H1 (cell line): ENCODE results near the gene FBXL14. TPM values are rescaled to one million over a fixed set of nuclear protein-coding genes. Genes with fewer than 3 reads are reported as not detected.

Experiments used
- CTCF ChIA-PET: fragments of 300-600 bp; sonication (Branson Sonifier 250); formaldehyde crosslinking; loops from one replicate; lab custom pipeline; 2021; ENCODE audit not compliant: partially characterized antibody; lab: Charles Lee
- POLR2A ChIA-PET: fragments of 300-600 bp; sonication (Branson Sonifier 250); formaldehyde crosslinking; loops from one replicate; lab custom pipeline; 2021; ENCODE audit warnings: inconsistent platforms; ENCODE audit not compliant: partially characterized antibody; lab: Charles Lee
- DNase-seq, 2 experiments: peaks; one replicate each; pipeline versions ENCODE4 v3.0.0 to v3.0.0-alpha.2; 2010 to 2022; ENCODE audit warnings: low spot score in 2 of 2, low read depth in 1 of 2, mixed read lengths in 1 of 2
- FAIRE-seq: peaks from 2 replicates; lab custom pipeline; 2011; peaks lifted over from hg19 to GRCh38; lab: Jason Lieb, UNC
- H2AFZ ChIP-seq: 2 replicates; pipeline ENCODE4 v1.8.1; 2012; ENCODE audit warnings: low read length, inconsistent platforms
- H2AK5ac ChIP-seq: 2 replicates; pipeline ENCODE4 v1.6.1; 2013; ENCODE audit warnings: low read depth, low read length
- H2BK120ac ChIP-seq: replicated peaks from 2 replicates; pipeline ENCODE3; 2013; ENCODE audit warnings: low read depth, low read length, inconsistent platforms
- H2BK12ac ChIP-seq: 2 replicates; pipeline ENCODE4 v1.6.1; 2013; ENCODE audit warnings: low read depth, low read length
- H2BK15ac ChIP-seq: 2 replicates; pipeline ENCODE4 v1.6.1; 2013; ENCODE audit warnings: low read length
- H2BK20ac ChIP-seq: 2 replicates; pipeline ENCODE4 v1.6.1; 2013; ENCODE audit warnings: low read length
- H2BK5ac ChIP-seq: 2 replicates; pipeline ENCODE4 v1.6.1; 2013; ENCODE audit warnings: low read depth, low read length
- H3K14ac ChIP-seq: 2 replicates; pipeline ENCODE4 v1.6.1; 2013; ENCODE audit warnings: inconsistent platforms; ENCODE audit not compliant: insufficient read length
- H3K18ac ChIP-seq: 2 replicates; pipeline ENCODE4 v1.6.1; 2013; ENCODE audit warnings: low read length; ENCODE audit errors: extremely low read depth
- H3K23ac ChIP-seq: 2 replicates; pipeline ENCODE4 v1.6.1; 2013; ENCODE audit warnings: inconsistent platforms; ENCODE audit not compliant: insufficient read length
- H3K23me2 ChIP-seq: 2 replicates; pipeline ENCODE4 v1.6.1; 2013; ENCODE audit warnings: low read depth, low read length
- H3K27ac ChIP-seq: 2 replicates; pipeline ENCODE4 v1.6.1; 2011; ENCODE audit warnings: low read depth, low read length, inconsistent platforms
- H3K27me3 ChIP-seq, 4 experiments: replicated peaks in 1 of 4; 1 replicate in 1 of 4; 2 replicates in 3 of 4; pipeline versions ENCODE4 v1.6.1 to v1.8.1; 2011 to 2013; ENCODE audit warnings: low read length in 3 of 4, mild to moderate bottlenecking in 3 of 4, inconsistent platforms in 2 of 4, mixed read lengths in 2 of 4, moderate library complexity in 1 of 4; ENCODE audit not compliant: control insufficient read depth in 3 of 4, insufficient read depth in 3 of 4; ENCODE audit errors: extremely low read depth in 1 of 4
- H3K36me3 ChIP-seq, 4 experiments: 2 replicates each; pipeline versions ENCODE4 v1.6.1 to v1.8.1; 2011 to 2013; ENCODE audit warnings: mild to moderate bottlenecking in 4 of 4, low read length in 3 of 4, moderate library complexity in 2 of 4, control low read depth in 1 of 4, inconsistent platforms in 1 of 4; ENCODE audit not compliant: insufficient read depth in 4 of 4, control insufficient read depth in 2 of 4
- H3K4ac ChIP-seq: replicated peaks from 2 replicates; pipeline ENCODE3; 2013; ENCODE audit warnings: low read length, low read depth, mixed read lengths, inconsistent platforms; ENCODE audit not compliant: insufficient read length
- H3K4me1 ChIP-seq, 4 experiments: replicated peaks in 1 of 4; 1 replicate in 1 of 4; 2 replicates in 3 of 4; pipeline versions ENCODE4 v1.6.1 to v1.8.1; 2011 to 2013; ENCODE audit warnings: low read length in 3 of 4, inconsistent platforms in 2 of 4, mixed read lengths in 1 of 4; ENCODE audit not compliant: insufficient read depth in 4 of 4, control insufficient read depth in 3 of 4
- H3K4me2 ChIP-seq, 2 experiments: 2 replicates each; pipeline versions ENCODE4 v1.6.1 to v1.8.1; 2011 to 2013; ENCODE audit warnings: low read depth in 2 of 2, low read length in 2 of 2, control low read depth in 1 of 2, inconsistent platforms in 1 of 2, mild to moderate bottlenecking in 1 of 2; ENCODE audit not compliant: insufficient read depth in 1 of 2
- H3K4me3 ChIP-seq, 4 experiments: fragments of 200-600, 300-600 bp in 1 of 4; sonication (generic), shearing (Covaris generic), sonication (Bioruptor Twin) in 1 of 4; 2 replicates each; pipeline versions ENCODE4 v1.5.1 to v1.8.1; 2011 to 2016; ENCODE audit warnings: low read length in 4 of 4, low read depth in 3 of 4, control low read depth in 2 of 4, inconsistent platforms in 2 of 4, mild to moderate bottlenecking in 2 of 4, mixed read lengths in 1 of 4, moderate library complexity in 1 of 4; ENCODE audit not compliant: insufficient read depth in 2 of 4; ENCODE audit errors: extremely low read depth in 1 of 4
- H3K56ac ChIP-seq: replicated peaks from 2 replicates; pipeline ENCODE3; 2013; ENCODE audit warnings: low read depth, mild to moderate bottlenecking, mixed read lengths, low read length, inconsistent platforms; ENCODE audit not compliant: insufficient read length
- H3K79me1 ChIP-seq: 2 replicates; pipeline ENCODE4 v1.6.1; 2013; ENCODE audit warnings: low read depth, low read length, control low read depth
- H3K79me2 ChIP-seq, 2 experiments: 2 replicates each; pipeline versions ENCODE4 v1.6.1 to v1.8.1; 2012 to 2013; ENCODE audit warnings: low read length in 2 of 2, mild to moderate bottlenecking in 2 of 2, inconsistent platforms in 1 of 2; ENCODE audit not compliant: insufficient read depth in 2 of 2, control insufficient read depth in 1 of 2
- H3K9ac ChIP-seq, 4 experiments: replicated peaks in 1 of 4; 1 replicate in 1 of 4; 2 replicates in 3 of 4; pipeline versions ENCODE4 v1.6.1 to v1.8.1; 2011 to 2013; ENCODE audit warnings: low read depth in 3 of 4, low read length in 3 of 4, control low read depth in 2 of 4, mild to moderate bottlenecking in 2 of 4, moderate library complexity in 2 of 4, inconsistent platforms in 1 of 4; ENCODE audit errors: extremely low read depth in 1 of 4
- H3K9me3 ChIP-seq, 2 experiments: 2 replicates each; pipeline versions ENCODE4 v1.6.1 to v1.8.1; 2012 to 2013; ENCODE audit warnings: mild to moderate bottlenecking in 2 of 2, moderate library complexity in 2 of 2, control low read depth in 1 of 2, inconsistent platforms in 1 of 2, low read depth in 1 of 2, low read length in 1 of 2, mixed read lengths in 1 of 2; ENCODE audit not compliant: insufficient read depth in 2 of 2
- H4K20me1 ChIP-seq, 2 experiments: replicated peaks in 1 of 2; 2 replicates each; pipeline versions ENCODE3 to v1.8.1; 2011 to 2013; ENCODE audit warnings: inconsistent platforms in 2 of 2, low read length in 2 of 2, mild to moderate bottlenecking in 1 of 2; ENCODE audit not compliant: insufficient read depth in 2 of 2, control insufficient read depth in 1 of 2
- H4K5ac ChIP-seq: 2 replicates; pipeline ENCODE4 v1.6.1; 2013; ENCODE audit warnings: low read length, low read depth, mixed read lengths, inconsistent platforms; ENCODE audit not compliant: insufficient read length
- H4K8ac ChIP-seq: 2 replicates; pipeline ENCODE4 v1.8.0; 2013; ENCODE audit warnings: mild to moderate bottlenecking, moderate library complexity, low read length, inconsistent platforms; ENCODE audit not compliant: insufficient read depth; ENCODE audit errors: extremely low read depth
- H4K91ac ChIP-seq: replicated peaks from 2 replicates; pipeline ENCODE3; 2013; ENCODE audit warnings: low read length, mixed read lengths, inconsistent platforms; ENCODE audit not compliant: insufficient read length
- ASH2L ChIP-seq: fragments of 200-600, 300-600 bp; sonication (generic); IDR thresholded peaks from one replicate; pipeline ENCODE4 v1.7.1; 2017; ENCODE audit warnings: low read length
- CBX5 ChIP-seq: fragments of 300-800, 300-1000 bp; sonication (generic); IDR thresholded peaks from 2 replicates; pipeline ENCODE4 v1.7.1; 2016; ENCODE audit warnings: antibody characterized with exemption, low read length, low read depth
- HDAC2 ChIP-seq, 2 experiments: fragments of 300-600 bp in 1 of 2; sonication (generic) in 1 of 2; IDR thresholded peaks; 2 replicates each; pipeline ENCODE4 v1.6.1; 2011 to 2012; ENCODE audit warnings: low read depth in 2 of 2, low read length in 2 of 2, mild to moderate bottlenecking in 2 of 2, moderate library complexity in 2 of 2, borderline replicate concordance in 1 of 2, inconsistent platforms in 1 of 2
- KDM5A ChIP-seq: fragments of 200-600 bp; IDR thresholded peaks from 2 replicates; pipeline ENCODE4 v1.7.1; 2012; ENCODE audit warnings: mild to moderate bottlenecking, low read length, inconsistent platforms, mixed read lengths
- POU5F1 ChIP-seq: IDR thresholded peaks from 2 replicates; pipeline ENCODE4 v1.6.1; 2011; ENCODE audit warnings: low read depth, mild to moderate bottlenecking, low read length, moderate library complexity
- RBBP5 ChIP-seq: IDR thresholded peaks from 2 replicates; pipeline ENCODE4 v1.7.1; 2012; ENCODE audit warnings: low read depth, mild to moderate bottlenecking, inconsistent platforms, low read length, moderate library complexity, borderline replicate concordance
- TBP ChIP-seq: IDR thresholded peaks from 2 replicates; pipeline ENCODE4 v1.6.1; 2011; ENCODE audit warnings: low read depth, low read length, improper control_type of control experiment
- TEAD4 ChIP-seq: IDR thresholded peaks from 2 replicates; pipeline ENCODE4 v1.6.1; 2012; ENCODE audit warnings: low read depth, low read length, inconsistent platforms, mixed read lengths
- ZNF274 ChIP-seq: IDR thresholded peaks from 2 replicates; pipeline ENCODE4 v1.7.0; 2012; ENCODE audit warnings: low read length, borderline replicate concordance; ENCODE audit errors: extremely low read depth
- WGBS, 2 experiments: shearing (Covaris generic) in 1 of 2; methylation state at CpG; one replicate each; pipeline versions ENCODE4 v1.1.6 to v1.1.7; 2013 to 2015; ENCODE audit warnings: low lambda C conversion rate in 2 of 2, mixed read lengths in 2 of 2, inconsistent platforms in 1 of 2, low coverage in 1 of 2, missing lambda C conversion rate in 1 of 2; ENCODE audit not compliant: insufficient replicate concordance in 2 of 2, insufficient coverage in 1 of 2, insufficient read length in 1 of 2; ENCODE audit errors: extremely low coverage in 1 of 2, missing lambda C conversion rate in 1 of 2; 5-methylcytosine and 5-hydroxymethylcytosine counted together
- polyA plus RNA-seq, 7 experiments: library from polyadenylated mRNA; depleted of rRNA in 3 of 7; stranded (reverse) in 5 of 7; unstranded in 2 of 7; fragments of >200 nt in 5 of 7; fragments of 200-250 nt in 2 of 7; gene quantifications; 1 replicate in 5 of 7; 2 replicates in 1 of 7; 4 replicates in 1 of 7; pipeline versions ENCODE4 v1.2.1 to v1.2.3, GENCODE V29; 2011 to 2013; ENCODE audit warnings: missing spikeins in 2 of 7, mixed read lengths in 2 of 7
- total RNA-seq: library from RNA; stranded (reverse); fragmentation: NEBNext Ultra II Directional; extraction: Animal tissue kit (Norgen Biotek cat#: 25700); gene quantifications from 2 replicates; pipeline ENCODE4 v1.2.1, GENCODE V29; 2021

Gene FBXL14
- total and polyA plus RNA-seq, 2 of the 8 experiments (the other 6 are each of a cell fraction or from before 2014, with no cell fraction given) = 5.5 to 9.6 TPM

- H3K9ac ChIP-seq = no peak overlapping the region
- H2BK120ac ChIP-seq = no peak overlapping the region
- H3K36me3 ChIP-seq = no peaks in the 10 kb centered on the region
- no peak overlapping the region for H2BK15ac ChIP-seq
- no peak overlapping the region for H2BK20ac ChIP-seq
- H3K4ac ChIP-seq = no peak overlapping the region
- ChIA-PET CTCF (interaction anchor here (1.3 kb wide), 2 partner anchors 17 to 28 kb away, joined by 3 read pairs; partner anchors contain the start of gene WNT5B), POLR2A (no interaction called here)
- H3K79me1 ChIP-seq = no peaks in the 10 kb centered on the region
- peaks cover 0 to 8% (median 2%) of the 10 kb centered on the region in 4 experiments; a peak in 4 of 7 replicates for H3K27me3 ChIP-seq
- H2BK5ac ChIP-seq = no peak overlapping the region
- H3K4me3 ChIP-seq = no peak overlapping the region
- H3K9me3 ChIP-seq = no peaks in the 10 kb centered on the region
- H4K5ac ChIP-seq = no peak overlapping the region
- no peaks in the 10 kb centered on the region for H4K20me1 ChIP-seq
- H3K56ac ChIP-seq = no peak overlapping the region
- no peak overlapping the region for H2AFZ ChIP-seq
- H4K8ac ChIP-seq = no peak overlapping the region
- no peak overlapping the region for H3K18ac ChIP-seq
- H3K79me2 ChIP-seq = no peaks in the 10 kb centered on the region
- H2AK5ac ChIP-seq = no peak overlapping the region
- no peak overlapping the region for H2BK12ac ChIP-seq
- no peak overlapping the region for H4K91ac ChIP-seq
- H3K4me1 ChIP-seq = no peaks in the 10 kb centered on the region; a peak in 1 of 7 replicates
- TF ChIP-seq HDAC2 (IDR thresholded peaks at IDR 0.05; ENCODE audit: borderline replicate concordance in 1 of 2, low read depth in 2 of 2, low read length in 2 of 2) (no peak), POU5F1 (no peak), RBBP5 (no peak), TEAD4 (no peak), KDM5A (no peak), CBX5 (no peak), TBP (no peak), ASH2L (no peak), ZNF274 (no peak)
- no peak overlapping the region for H3K23ac ChIP-seq
- no peak overlapping the region for H3K4me2 ChIP-seq
- 84% methylated on average over 13 of the region's 13 CpGs; no CpG with 5 or more reads in 1 of the 2 experiments for WGBS, 2 experiments
- FAIRE-seq (no peak), DNase-seq (no peak)
- H3K23me2 ChIP-seq = no peaks in the 10 kb centered on the region
- H3K14ac ChIP-seq = no peak overlapping the region
- H3K27ac ChIP-seq = no peak overlapping the region
These were observed 17.6 kb upstream of the FBXL14 start for GRCh38 chr12:1611803-1612572.
